Left renal pelvis (tissue), 4 donors: ENCODE data around the gene STK39. TPM values are rescaled to one million over a fixed set of nuclear protein-coding genes. Genes with fewer than 3 reads are reported as not detected.
A peak's percentile ranks its signal among the peaks of the same experiment; 100 is the strongest.
"Not testable (repeated sequence)": the region's sequence is repeated elsewhere in the genome, so short reads cannot be mapped to it uniquely, and the experiment has no call there.

Experiments used
- DNase-seq, 4 donors: peaks; one replicate each; pipeline ENCODE4 v3.0.0-alpha.2; 2013; ENCODE audit warnings: low read depth in 4 of 4, low spot score in 3 of 4
- polyA plus RNA-seq, 4 donors: library from polyadenylated mRNA; unstranded; fragments of 120-200 nt; gene quantifications; one replicate each; pipeline ENCODE4 v1.2.1, GENCODE V29; 2013; ENCODE audit not compliant: insufficient read length in 4 of 4

STK39 gene
- polyA plus RNA-seq, result 10 to 100 TPM; 30.1 to 40.2 (median 32.5) TPM

DNA sequence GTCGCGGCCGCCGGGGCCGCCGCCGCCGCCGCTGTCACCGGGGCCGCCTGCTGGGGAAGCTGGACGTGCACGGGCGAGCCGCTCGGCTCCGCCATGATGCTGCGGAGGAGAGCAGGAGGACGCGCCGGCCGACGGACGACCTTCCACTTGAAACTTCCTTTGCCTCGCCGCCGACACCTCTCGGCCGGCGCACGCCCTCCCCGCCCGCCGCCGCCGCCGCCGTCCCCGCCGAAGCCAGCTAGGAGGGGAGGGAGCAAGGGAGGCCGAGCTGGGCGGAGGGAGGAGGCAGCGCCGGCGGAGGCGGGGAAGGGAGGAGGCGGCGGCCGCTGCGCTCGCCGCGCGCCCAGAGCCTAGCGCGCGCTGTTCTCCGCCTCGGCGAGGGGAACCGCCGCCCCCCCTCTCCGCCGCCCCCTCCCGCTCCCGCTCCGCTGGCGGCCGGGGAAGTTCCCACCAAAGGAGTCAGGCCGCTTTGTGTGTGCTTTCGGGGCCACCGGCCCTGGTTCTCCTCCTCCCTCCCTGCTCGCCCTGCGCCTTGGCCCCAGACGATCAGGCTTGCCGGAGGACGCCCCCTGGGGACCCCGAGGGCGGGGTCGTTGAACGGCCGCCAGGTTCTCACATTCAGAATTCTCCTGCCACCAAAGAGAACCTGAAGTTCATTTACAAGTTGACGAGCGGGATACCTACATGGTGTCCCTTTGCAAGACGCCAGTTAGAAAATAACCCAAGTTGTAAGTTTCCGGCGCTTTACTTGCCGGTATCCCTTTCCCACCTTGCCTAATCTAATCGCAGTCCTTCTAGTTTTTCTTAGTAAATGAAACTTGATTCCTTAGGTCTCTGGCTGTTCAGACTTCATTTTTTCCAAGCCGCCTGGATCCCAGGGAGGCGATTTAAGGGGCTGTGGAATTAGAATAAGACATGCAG, at the start of gene STK39:
Gene STK39, minus strand, starts transcription at position 255 of the 921 bp plus-strand sequence. Its CDS starts 160 bp downstream, at position 95.
- DNase-seq, result peak in 3 of 4 donors; percentile 55 to 71 (median 61)

DNA sequence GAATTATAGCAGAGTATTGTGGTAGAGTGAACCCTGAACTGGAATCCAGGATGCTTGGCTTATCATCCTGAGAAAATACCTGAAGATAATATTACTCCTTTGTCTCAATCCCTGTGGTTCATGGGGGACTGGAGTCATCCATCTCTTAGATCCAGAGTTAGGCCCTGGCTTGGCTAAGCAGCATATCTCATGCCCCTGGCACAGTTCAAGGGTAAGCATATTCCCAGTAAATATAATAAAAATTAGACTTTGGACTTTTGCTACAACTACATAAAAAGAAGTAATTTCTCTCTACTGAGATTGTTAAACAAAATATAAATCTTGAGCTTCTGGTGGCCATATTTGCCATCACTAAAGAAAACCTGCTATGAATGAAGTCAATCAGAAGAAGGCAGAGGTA, 47.7 kb upstream of the STK39 start:
- no peak for DNase-seq

DNA sequence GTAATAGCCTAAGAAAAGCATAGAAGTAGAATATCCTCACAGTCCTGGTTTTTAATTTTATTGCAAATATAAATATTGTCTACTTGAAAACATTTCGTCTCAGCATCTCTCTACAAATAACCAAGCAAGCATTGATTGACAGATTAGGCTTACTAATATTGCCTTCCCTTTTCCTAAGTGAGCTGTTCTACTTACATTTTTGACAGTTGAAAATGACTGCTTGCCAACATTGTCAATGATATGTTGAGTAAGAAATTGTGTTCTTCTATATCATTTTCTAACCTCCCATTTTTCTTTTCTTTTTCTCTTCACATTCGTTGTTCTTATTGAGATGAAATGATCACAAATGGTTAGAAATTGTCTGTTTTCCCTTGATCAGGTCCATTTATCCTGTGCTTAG, 47.0 kb upstream of the STK39 start:
- DNase-seq, result no peak

DNA sequence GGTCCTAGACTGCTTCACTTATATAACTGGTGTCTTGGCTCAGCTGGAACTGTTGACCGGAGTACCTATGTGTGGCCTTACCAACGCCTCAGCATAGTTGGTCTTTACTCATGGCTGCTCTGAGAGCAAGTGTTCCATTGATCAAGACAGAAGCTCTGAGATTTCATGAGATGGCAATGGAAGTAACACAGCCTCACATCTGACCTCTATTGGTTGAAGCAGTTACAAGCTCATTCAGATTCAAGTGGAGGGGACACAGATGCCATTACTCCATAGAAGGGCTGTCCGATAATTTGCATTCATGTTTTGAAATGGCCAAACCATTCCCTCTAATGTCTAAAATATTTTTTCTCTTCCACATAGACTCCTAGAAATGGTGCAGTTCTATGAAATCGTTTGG, 46.4 kb upstream of the STK39 start:
- no peak for DNase-seq

DNA sequence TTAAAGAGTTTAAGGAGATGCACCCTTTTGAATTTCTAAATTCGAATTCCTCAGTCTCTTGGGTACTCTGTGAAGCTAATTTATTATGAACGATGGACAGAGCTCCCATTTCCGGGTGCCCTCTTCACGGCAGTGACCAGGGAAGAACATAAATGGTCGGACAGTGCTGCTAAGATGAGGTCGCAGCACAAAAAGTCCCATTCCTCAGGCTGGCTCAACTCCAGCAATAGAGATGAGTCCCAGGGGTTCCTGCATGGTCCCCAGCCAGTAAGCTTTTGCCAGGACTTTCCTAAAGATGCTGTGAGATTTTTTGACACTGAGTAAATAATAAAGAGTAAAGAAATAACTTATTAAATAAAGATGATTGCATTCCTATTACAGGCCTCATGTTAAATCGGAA, 43.0 kb upstream of the STK39 start:
- no peak for DNase-seq

DNA sequence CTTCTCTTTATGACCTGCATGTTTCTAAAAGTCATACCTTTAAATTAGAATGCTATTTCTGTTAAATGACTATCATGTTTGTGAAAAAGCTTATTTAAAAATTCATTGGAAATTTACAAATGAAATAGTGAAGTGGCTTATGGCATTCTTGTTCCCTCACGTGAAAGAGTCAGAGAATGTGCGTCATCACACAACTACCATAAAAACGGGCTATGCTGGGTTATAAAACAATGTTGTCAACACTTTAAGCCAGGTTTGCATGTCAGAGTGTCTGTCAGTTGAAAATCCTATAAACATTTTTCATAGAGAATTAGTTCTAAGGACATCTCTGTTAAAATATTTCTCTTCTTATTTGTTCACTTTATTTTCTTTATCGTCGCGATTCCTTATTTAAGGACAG, 42.5 kb upstream of the STK39 start:
- no peak for DNase-seq

DNA sequence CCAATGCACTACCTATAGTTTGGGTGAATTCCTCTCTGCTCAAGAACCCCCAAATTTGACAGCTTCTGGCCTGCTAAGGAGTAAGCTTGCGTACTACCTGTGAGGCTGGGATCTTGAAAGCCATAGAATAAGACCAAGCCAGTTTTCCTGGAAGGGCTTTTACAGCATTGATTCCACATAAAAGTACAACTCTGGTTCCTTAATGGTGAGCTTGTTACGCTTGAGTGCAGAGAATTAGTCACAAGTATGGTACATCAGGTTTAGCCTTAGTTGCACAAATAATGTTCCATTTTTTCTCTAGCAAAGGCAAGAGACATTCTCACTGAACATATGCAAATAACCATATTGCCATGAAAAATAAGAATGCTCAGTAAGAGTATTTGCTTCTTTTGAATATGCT, 39.1 kb upstream of the STK39 start:
- DNase-seq, result no peak

DNA sequence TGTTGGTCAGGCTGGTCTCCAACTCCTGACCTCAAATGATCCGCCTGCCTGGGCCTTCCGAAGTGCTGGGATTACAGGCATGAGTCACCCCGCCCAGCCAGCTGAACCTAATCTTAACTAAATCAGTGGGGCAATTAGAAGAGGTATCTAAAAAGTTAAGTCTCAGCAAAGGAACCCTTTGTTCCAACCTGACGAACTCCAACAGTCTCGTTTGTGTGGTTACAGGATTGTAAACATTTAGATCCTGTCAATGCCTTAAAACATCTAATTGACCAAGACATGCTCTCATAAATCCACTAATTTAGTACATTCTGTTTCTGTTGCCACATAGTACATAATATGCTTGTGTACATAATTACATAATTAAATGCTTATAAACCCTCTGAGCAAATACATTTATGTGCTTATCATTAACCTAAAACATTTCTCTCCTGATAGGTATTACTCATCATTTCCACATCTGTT, 31.1 kb upstream of the STK39 start:
- no peak for DNase-seq

DNA sequence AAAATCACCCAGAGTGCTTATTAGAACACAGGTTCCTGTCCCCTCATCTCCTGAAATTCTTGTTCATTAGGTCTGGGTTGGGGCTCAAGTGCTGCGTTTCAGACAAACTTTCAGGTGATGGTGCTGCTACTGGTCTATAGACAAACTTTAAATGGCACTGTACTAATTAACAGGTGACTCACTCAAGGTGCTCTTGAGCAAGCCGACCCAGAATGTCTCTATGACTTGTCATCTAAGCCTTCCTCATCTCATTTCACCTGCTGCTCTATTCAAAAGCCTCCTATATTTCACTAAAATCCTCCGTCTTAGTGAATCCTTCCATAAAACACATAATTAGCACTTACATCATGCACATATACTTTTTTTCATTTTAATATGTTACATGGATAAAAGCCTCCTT, 29.9 kb upstream of the STK39 start:
- DNase-seq, result no peak

DNA sequence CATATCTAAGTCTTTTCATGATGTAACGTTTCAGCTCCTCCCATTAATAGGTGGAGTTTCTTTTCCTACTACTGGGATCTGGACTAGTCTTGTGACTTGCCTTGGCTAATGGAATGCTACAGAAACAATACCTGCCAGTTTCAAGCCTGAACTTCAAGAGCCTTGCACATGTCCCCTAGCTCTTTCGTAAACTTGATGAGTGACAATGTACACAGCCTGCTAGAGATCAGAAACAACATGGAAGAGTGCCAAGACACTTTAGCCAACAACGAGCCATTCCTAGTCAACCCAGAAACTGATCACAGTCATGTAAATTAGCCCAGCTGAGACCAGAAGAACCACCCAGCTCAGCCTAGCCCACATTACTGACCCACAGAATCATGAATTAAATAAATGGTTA, 24.8 kb upstream of the STK39 start:
- DNase-seq, result no peak

DNA sequence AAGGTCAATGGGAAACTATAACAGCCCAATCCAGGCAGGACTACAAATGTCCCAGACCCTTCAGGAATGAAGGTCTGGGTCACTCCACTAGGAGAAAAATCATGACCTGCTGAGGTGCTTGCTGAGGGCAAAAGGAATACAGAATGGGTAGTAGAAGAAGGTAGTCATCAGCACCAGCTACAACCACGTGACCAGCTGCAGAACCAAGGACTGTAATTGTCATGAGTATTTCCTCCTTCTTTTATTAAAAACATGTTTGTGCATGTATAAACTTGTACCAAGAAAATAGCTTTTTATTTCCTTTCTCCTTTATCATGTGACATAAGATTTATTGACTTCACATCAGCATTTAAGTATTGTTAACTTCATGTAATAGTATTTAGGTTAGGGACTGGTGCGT, 15.5 kb upstream of the STK39 start:
- not testable (repeated sequence) for DNase-seq

DNA sequence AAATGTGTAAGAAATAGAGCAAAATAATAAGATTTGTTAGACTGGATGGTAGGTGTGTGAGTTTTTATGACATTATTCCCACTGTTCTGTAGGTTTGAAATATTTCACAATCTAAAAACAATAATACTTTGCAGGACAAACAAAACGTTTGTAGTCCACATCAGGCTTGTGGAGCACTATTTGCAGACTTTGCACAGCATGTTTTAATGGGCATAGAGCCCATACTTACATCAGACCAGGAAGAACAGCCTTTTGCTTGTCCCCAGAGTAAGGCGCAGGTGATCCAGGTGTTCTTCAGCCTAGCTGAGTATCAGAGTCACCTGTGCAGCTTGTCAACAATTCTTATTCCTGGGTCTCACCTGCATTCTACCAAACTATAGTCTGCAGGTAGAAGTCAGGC, 9.1 kb upstream of the STK39 start:
- no peak for DNase-seq

DNA sequence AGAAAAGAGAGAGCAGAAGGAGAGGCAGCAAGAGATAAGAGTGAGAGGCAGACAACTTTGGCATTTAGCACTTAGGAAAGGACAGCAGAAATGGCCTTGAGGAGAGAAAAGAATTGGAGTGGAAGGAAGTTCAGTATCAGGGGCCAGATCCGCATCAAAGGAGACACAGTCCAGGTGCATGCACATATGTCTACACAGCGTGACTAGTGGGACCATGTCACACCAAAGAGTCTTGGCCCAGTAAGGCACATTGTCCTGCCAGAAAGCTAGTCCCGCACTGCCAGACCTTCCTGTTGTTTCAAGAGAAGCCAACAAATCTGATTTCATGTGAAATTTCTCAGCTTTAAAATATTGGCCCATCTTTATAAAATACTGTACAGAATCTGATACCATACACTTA, 8.5 kb upstream of the STK39 start:
- DNase-seq, result no peak

DNA sequence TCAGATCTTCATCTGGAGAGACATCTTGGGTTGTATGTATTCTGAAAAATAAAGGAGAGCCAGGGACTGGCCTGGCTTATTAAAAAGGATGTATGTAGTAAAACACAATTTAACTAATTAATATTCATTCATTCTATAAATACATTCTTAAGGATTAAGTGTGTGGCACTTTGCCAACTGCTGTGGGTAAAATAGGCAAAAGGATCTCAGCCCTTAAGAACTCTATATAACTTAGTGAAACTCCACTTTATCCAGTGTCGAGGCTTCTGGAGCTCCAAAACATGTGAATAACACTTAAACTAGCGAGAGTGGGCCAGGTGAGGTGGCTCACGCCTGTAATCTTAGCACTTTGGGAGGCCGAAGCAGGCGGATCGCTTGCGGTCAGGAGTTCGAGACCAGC, 7.7 kb upstream of the STK39 start:
- no peak for DNase-seq

DNA sequence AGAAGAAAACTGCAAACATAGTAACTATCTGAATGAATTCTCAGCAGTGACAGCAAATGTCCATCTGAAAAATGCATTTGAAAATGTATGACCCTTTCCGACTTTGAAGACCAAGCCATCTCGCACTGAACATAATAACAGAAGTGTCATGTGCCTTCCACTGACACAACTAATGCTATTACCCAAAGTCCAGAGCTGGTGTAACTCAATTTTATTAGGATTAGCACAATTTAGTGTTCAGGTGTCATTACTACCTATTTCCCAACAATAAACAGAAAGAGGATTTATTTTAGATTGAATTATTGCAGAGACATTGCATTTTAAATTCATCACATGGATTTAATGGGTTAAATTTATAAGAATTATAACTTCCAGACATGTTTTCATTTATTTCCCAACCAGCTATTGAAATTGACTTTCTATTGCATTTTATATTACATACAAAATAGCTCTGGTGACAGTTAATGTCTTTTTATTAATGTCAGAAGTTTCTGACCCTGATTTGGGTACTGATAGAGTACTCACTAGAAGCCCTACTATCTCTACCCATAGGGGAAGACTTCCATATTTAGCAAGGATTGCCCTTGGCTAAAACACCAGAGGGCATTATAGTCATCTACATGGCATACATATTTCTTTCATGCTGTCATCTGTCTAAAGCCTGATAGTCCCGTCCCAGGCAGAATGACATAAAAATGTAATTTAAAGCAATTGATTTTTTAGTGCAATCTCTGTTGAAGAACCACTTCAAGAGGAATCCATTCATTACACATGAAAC, 7.0 kb upstream of the STK39 start:
- no peak for DNase-seq

DNA sequence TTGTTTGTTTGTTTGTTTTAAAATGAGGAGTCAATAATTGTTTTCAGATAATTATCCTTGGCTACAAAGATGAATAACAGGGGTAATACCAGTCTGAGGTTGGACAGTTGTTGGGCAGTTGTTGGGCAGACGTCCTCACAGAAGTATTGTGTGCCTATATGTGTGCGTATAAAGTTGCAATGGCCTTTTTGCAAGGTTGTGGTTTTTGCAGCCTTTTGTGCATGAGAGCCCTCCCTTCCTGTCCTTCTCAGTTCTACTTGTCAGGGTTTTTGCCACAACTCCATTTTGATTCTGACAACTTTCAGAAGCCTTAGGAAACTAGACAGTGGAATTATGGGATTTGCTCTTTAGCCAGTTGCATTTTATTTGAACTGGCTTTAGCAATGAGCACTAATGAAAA, 6.0 kb upstream of the STK39 start:
- no peak for DNase-seq

DNA sequence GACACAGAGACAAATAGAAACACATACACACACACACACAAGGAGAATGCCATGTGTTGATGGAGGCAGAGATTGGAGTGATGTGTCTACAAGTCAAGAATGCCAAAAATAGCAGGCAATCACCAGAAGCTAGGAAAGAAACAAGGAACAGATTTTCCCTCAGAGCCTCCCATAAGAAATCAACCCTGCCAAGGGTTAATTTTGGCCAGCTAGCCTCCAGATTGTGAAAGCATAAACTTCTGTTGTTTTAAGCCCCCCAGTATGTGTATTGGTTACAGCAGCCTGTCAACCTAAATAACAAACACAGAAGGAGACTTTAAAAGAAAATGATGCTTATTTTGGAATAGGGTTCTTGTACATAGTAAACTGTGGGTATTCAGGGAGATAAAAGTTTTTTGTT, 5.6 kb upstream of the STK39 start:
- DNase-seq, result no peak

DNA sequence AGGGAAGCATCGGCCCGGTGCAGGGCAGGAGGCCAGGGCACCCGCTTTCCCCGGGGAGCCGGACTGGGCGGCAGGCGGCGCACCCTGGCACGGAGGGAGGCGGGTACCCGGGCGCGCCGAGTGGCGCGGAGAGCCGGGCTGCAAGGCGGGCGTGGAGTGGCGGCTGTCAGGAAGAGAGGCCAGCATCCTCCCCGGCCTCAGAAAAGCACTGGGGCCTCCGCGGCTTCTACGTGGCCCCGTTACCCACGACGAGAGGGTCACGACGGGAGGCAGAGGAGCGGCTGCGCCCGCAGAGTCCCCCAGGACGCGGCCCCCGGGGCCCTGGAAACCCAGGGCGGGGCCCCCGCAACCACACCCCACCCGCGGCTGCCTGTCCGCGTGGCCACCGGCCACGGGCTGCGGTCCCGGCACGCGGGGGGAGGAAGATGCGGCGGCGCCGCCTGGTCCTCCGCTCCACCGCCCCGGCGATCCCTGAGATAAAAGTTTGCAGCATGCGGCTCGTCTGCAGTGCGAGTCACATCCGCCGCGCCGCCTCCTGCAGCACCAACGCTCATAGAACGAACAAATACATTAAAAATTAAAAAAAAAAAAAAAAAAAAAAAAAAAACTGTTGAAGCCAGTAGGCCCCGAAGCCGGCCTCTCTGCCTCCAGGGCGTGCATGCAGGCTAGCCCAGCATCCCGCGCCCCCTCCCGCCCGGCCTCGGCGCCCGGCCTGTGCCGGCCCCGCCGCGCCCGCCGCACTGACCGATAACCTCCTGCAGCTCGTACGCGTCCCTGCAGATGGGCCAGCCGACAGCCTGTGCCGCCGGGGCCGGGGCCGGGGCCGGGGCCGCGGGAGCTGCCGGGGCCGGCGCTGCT, 683 bp downstream of the STK39 start:
- peak in 1 of 4 donors; percentile 51 for DNase-seq

DNA sequence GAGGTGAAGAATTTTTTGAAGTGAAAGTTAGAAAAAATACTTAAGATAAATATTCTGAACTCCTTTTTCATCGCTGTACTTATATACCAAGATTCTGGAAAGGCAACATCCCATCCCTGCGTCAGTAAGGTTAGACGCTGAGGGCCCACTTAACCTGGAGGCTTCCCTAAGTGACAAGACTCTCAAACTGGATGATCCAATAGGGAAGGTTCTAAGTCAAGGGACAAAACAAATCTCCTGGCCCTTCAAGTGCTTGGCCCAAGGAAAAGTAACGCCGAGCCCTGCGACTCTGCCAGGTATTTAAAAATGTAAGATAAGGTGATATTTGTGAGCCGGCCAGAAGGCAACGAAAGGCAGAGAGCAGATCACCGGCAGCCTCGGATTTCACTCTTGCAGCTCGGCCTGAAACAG, 1.3 kb downstream of the STK39 start:
- DNase-seq, result no peak

DNA sequence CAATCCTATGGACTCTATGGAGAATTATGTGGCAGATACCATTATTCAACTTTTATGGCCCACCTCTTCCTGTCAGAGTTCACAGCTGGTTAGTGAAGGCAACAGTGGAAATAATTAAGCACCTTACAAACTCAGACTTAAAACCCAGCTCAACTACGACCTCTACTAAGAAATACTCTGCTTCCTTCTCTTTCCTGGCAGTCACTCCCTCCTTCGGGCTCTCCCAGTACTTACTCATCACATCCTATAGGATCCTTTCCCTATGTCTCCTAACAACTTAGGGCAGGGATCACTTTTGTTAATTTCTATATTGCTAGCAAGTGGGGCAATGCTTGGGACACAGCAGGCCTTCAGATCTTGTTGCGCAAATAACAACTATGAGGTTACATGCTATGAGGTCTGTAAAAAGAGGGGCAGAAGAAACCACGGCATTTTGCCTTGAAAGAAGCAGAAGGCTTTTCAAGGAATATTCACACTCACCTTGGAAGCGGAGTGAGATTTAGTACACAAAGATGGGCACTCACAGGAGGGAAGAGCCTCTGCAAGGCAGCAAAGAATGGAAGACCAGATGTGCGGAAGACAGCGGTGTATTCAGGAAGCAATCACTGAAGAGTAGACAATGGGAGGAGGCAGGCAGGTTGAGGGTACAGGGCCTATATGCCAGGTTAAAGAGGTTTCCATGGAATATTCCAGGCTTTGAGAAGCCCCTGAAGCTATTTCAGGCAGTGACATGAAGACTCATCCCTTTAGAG, 2.1 kb downstream of the STK39 start:
- no peak for DNase-seq
